UCSD-AML1 (cell line): ENCODE measurements around the gene TMBIM1.

Experiments used
- DNase-seq: peaks from one replicate; lab custom pipeline; 2025; ENCODE audit not compliant: unreplicated experiment; lab: John Stamatoyannopoulos, UW

Gene TMBIM1

GRCh38 chr2:218272531-218273212, 19.6 kb downstream of the TMBIM1 start:
- peak; percentile 78 for DNase-seq

DNA sequence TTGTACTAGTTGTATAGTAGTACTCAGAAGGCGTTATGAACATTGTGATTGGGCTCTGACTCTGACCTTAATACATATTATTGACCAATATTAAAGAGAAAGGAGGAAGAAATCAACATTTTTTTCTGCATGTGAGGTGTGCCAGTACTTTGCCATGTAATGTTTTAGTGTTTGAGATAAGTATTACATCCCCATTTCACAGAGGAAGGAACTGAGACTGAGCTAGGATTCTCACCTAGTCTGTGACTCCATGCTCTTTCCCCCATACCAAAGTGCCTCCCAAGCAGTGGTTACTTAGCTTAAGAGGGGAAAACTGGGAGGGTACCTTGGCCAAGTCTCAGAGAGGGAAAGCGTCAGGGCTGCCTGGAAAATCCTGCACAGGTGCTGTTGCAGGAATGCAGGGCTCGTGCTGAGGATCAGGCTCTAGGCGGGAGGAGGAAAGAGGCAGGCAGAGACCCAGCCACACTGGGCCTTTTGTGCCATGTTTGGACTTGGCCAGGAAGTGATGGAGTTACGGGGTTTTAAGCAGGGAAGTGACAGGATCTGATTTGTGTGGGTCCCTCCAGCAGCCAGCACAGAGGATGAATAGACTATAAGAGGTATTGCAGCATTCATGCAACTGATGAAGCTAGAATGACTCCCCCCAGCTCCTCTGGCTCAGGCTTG, 20.3 kb downstream of the TMBIM1 start:
- no peak for DNase-seq

DNA sequence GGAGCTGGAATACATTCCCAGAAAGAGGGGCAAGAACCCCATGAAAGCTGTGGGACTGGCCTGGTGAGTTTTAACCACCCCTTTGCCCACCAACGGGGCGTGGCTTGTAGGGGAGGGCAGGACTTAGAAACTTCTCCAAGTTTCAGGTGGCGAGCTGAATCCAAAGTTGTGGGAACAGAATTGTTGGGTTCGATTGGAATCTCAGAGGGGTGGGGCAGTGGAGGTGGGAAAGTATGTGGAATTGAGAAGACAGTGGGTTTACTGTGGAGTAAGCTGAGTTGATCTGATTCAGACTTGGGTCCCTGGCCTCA, 20.9 kb downstream of the TMBIM1 start:
- DNase-seq: no peak

DNA sequence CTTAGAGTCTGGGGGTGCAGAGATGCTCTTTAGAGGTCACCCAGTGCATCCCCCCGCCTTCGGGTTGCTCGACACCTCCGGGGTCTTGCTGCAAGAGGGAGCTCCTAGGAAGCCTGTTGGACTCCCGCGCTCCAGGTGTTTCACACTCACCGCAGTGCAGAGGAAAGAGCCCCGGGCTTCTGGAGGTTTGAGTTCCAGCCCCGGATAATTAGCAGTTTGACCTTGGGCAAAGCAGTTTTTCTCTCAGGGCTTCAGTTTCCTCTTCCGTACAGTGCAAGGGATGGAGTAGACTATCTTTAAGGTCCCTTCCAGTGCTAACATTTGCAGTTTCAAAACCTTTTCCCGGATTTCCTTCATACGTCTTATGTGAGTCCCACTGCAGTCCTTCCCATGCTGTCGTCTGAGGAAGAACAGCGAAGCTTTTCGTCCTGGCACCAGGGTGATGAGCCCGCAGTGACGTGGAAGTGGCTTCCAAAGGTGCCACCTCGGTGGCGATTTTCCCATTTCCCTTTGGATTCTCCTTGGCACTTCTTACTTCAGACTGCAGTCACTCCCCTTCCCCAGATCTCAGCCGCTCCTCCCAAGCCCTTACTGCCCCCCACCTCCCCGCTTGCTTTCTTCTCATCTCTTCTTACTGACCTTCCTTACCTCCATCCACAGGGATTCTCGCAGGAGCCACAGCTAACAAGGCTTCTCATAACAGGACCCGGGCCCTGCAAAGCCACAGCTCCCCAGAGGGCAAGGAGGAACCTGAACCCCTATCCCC, 21.4 kb downstream of the TMBIM1 start:
- no peak for DNase-seq

- peak; percentile 100 for DNase-seq
Observed at GRCh38 chr2:218269900-218270720, 22.2 kb downstream of the TMBIM1 start, which contains the start of the genes AAMP and PNKD. AAMP (minus strand) TSS chr2:218270137; CDS start chr2:218270086, 51 bp downstream. PNKD (plus strand) TSS chr2:218270519; CDS start chr2:218270536, 17 bp downstream.

DNA sequence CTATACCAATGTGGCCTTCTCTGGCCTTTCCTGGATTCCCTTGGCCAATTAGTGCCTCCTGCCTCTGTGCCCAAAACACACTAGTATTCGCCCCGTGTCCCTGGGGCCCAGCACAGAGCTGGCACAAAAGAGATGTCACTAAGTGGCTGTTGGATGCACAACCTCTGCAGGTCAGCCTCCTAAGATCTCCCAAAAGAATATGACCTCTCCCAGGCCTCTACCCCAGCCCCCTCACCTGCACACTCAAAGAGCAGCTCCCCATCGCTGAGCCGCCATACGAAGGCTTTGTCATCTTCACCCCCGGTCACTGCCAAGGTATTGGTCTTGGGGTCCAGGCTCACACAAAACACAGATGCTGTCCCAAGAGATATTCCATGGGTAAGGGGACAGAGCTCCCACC, 25.0 kb downstream of the TMBIM1 start:
- DNase-seq: no peak

DNA sequence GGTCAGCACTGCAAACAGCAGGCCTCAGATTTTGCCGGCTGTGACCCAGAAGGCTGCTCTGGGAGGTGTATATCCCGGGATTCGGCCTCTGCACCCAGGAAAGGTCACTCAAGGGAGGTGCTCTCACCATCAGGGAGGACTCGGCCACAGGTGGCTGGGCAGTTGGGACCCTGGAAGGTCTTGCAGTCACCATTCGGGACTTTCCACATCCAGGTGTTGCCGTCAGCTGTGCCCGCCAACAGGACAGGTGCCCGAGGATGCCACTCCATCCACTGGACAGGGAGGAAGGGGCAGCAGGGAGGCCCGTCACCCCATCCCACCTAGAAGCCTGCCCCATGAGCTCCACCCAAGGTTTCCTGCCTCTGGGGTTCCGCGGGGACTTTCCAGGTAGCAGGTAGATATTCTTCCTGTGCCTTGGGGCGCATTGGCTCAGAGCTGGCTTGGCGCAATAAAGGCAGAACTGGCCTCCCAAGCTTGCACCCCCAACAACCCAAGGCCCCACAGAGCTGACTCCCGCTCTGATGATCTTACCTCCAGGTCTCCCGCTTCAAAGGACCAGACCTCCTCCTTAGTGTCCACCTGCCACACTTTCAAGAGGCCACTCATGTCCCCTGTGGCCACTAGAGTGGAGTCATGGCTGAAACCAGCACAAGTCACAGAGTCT, 25.9 kb downstream of the TMBIM1 start:
- no peak for DNase-seq

GRCh38 chr2:218265626-218266025, 26.7 kb downstream of the TMBIM1 start:
- no peak for DNase-seq

GRCh38 chr2:218264773-218265561, 27.3 kb downstream of the TMBIM1 start:
- no peak for DNase-seq

DNA sequence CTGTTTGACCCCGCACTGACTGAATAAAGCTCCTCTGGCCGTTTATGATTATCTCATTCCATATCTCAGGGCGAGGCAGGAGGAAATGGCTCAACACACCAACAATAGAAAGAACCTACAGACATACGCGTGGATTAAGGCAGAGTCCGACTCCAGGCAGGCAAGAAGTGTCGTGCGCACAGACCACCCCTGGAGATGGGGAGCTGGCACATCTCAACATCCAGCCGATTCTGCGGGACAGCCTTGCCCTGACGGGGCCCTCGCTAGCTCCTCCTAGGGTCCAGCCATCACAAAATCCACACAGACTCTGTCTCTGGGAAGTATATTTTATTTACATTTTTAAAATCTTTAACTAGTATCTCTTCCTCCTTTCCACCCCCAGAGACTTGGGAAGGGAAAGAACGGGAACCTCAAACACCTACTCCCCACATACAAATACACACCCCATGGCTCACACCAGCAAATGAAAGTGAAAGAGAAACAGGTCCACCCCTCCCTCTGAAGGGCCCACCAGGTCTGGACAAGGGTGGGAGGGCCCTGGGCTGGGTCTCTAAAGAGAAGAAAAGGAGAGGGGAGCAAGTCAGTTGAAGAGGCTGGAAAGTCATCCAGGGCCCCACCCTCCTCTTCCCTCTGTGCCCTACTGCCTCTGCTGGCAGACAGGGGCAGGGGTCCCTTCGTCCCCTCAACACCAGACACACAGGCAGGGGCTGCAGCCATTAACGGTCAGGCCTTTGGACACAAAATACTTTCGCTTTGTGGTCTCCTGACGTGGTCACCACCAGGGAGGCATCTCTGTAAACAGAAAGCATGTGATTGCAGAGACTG, 28.3 kb downstream of the TMBIM1 start:
- DNase-seq: no peak

DNA sequence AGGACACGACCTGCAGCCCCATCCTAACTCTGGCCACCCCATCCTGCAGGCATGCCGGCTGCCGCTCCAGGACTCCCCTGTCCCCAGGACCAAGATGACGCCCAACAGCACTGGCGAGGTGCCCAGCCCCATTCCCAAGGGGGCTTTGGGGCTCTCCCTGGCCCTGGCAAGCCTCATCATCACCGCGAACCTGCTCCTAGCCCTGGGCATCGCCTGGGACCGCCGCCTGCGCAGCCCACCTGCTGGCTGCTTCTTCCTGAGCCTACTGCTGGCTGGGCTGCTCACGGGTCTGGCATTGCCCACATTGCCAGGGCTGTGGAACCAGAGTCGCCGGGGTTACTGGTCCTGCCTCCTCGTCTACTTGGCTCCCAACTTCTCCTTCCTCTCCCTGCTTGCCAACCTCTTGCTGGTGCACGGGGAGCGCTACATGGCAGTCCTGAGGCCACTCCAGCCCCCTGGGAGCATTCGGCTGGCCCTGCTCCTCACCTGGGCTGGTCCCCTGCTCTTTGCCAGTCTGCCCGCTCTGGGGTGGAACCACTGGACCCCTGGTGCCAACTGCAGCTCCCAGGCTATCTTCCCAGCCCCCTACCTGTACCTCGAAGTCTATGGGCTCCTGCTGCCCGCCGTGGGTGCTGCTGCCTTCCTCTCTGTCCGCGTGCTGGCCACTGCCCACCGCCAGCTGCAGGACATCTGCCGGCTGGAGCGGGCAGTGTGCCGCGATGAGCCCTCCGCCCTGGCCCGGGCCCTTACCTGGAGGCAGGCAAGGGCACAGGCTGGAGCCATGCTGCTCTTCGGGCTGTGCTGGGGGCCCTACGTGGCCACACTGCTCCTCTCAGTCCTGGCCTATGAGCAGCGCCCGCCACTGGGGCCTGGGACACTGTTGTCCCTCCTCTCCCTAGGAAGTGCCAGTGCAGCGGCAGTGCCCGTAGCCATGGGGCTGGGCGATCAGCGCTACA, 29.4 kb downstream of the TMBIM1 start:
- no peak for DNase-seq

DNA sequence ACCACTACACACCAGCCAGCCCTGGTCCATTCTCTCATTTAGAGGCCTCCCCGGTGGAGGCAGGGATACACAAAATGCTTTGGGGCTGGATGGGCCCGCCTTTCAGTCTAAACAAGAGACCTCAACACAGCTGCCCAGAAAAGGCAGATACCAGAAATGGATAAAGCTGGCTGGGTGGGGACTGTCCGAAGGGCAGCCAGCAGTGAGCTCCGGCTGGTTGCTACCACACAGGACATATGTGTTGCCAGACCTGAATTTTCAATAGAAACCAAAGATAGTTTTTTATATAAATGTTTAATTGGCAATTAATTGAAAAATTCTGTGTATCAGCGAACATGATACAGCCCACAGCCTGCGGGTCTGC, 30.1 kb downstream of the TMBIM1 start:
- DNase-seq: no peak

GRCh38 chr2:218261423-218262236, 30.7 kb downstream of the TMBIM1 start:
- DNase-seq: no peak

GRCh38 chr2:218260742-218261422, 31.4 kb downstream of the TMBIM1 start, which contains the start of gene GPBAR1:
GPBAR1 (plus strand) TSS chr2:218261015; CDS start chr2:218262725, 1,710 bp downstream.
- no peak for DNase-seq

- no peak for DNase-seq
Observed at GRCh38 chr2:218260166-218260565, 32.1 kb downstream of the TMBIM1 start.
